B cell (primary cell): ENCODE data around the gene TGFBR3.

Experiments
- EZH2 ChIP-seq: IDR thresholded peaks from 2 replicates; pipeline ENCODE4 v1.6.1; 2012; ENCODE audit warnings: borderline replicate concordance, low read depth, mild to moderate bottlenecking, moderate library complexity, low read length; ENCODE audit not compliant: insufficient read depth, poor library complexity, severe bottlenecking
- TF ChIP-seq, protein P1 (sequence below): fragments of 200-600 bp; IDR thresholded peaks from one replicate; pipeline ENCODE4 v1.8.0; 2022; ENCODE audit warnings: antibody characterized with exemption, mild to moderate bottlenecking

DNA sequence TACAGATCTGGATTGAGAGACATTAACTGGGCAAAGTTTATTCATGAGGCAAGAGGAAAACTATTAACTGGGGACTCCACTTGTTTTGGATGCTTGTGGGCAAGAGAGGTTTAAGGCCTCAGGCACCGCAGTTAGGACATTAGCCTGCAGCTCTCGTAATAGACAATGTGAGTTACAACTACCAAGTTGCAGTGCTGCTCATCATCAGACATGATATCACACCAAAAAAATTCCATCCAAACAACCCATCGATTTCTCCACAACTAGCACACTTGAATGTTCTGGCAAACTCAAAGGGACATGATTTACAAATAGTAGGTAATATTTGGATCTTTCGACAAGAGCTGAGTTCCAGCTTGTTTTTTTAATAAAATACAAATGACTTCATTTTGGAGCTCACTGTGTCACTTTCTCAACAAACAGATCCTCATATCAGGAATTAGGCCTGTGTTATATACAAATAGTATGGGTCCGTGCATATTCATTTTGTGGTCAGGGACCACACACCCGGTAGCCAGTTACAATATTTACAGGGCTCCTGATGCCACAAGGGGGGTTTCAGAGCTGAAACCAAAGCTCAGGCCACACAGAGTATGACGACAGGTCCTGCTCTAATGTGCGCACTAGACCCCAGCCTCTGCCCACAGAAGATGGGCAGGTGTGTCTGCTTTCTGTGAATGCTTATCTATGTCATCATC is 128.0 kb downstream of the TGFBR3 start:
- TF ChIP-seq, protein P1, sequence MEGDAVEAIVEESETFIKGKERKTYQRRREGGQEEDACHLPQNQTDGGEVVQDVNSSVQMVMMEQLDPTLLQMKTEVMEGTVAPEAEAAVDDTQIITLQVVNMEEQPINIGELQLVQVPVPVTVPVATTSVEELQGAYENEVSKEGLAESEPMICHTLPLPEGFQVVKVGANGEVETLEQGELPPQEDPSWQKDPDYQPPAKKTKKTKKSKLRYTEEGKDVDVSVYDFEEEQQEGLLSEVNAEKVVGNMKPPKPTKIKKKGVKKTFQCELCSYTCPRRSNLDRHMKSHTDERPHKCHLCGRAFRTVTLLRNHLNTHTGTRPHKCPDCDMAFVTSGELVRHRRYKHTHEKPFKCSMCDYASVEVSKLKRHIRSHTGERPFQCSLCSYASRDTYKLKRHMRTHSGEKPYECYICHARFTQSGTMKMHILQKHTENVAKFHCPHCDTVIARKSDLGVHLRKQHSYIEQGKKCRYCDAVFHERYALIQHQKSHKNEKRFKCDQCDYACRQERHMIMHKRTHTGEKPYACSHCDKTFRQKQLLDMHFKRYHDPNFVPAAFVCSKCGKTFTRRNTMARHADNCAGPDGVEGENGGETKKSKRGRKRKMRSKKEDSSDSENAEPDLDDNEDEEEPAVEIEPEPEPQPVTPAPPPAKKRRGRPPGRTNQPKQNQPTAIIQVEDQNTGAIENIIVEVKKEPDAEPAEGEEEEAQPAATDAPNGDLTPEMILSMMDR = no peak
- no peak for TF ChIP-seq EZH2
